Measurements from ENCODE around the gene NOS1.
A peak's percentile ranks its signal among the peaks of the same experiment; 100 is the strongest.
"Not testable (repeated sequence)": the region's sequence is repeated elsewhere in the genome, so short reads cannot be mapped to it uniquely, and the experiment has no call there.

The NOS1 gene

DNA sequence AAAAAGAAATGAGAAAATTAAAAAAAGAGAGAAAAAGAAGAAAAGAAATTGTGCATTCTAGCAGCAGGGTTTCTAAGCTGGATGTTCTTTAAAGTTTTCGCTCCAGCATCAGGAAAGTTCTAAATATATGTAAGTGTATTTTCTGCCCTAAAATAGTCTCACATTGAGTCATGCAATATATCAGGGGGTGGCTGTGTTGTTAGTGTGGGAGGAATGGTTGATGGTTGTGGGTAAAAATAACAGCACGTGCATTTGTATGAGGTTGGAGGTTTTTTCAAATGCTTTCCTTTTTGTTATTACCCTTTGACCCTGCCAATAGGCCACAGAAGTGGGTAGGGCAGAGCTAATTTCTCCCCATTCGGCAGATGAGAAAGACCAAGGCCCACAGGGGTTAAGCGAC lies 106.0 kb downstream of the NOS1 start:
- no peak for DNase-seq

DNA sequence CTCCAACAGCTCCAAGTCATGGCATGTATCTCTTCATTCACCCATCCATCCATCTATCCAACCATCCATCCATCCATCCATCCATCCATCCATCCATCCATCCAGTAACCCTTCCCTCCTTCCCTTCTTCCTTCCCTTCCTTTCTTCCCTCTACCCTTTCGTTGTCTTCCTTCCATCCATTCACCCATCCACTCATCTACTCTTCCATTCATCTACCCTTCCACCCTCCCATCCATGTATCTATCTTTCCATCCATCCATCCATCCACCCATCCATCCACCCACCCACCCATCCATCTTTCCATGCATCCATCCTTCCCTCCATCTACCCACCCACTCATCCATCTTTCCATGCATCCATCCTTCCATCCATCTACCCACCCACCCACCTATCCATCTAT lies 117.9 kb downstream of the NOS1 start:
- DNase-seq = no peak

DNA sequence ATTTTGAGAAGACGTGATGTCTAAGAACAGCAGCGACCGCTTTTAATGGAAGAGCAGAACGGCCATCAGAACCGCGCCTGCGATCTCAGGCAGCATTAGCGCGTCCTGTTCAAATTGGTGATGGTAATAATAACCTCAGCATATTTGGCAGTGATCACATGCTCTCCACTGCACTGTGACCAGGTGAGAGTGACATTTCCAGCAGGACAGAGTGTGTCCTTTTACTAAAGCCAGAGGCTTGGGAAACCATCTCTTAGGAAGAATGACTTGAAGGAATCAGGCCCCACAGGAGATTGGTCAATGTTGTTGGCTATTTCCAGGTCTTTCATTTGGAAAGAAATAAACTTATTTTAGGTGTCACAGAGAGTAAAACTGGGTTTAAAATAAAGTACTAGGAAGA lies 119.7 kb downstream of the NOS1 start:
- no peak for DNase-seq

DNA sequence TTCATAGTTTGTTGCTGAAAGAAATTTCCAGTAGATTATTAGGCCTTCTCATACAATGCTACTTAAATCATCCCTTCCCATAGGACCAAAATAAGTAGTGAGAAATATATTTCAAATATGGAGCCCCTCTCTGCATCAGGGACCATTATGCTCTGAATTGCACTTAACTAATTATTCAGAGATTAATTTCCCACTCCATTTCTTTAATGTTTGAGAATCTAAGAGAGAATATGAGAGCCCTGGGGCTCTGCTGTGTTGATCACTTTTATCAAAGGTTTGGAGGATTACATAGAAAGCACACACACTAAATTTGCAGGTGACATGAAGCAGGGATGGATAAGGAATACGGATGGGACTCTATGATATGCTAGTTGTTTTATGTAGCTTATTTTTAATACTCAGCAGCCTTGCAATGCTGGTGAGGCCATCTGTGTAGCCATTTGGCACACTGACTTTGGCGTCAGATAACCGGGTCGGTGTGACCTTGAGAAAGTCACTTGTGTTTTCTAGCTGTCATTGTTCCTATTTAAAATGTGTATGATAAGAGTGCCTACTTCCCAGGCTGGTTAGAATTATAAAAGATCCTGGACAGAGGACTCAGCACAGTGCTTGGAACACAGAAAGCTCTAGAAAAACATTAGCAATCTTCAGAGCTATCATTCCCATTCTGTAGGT lies 121.2 kb downstream of the NOS1 start:
- no peak for DNase-seq

DNA sequence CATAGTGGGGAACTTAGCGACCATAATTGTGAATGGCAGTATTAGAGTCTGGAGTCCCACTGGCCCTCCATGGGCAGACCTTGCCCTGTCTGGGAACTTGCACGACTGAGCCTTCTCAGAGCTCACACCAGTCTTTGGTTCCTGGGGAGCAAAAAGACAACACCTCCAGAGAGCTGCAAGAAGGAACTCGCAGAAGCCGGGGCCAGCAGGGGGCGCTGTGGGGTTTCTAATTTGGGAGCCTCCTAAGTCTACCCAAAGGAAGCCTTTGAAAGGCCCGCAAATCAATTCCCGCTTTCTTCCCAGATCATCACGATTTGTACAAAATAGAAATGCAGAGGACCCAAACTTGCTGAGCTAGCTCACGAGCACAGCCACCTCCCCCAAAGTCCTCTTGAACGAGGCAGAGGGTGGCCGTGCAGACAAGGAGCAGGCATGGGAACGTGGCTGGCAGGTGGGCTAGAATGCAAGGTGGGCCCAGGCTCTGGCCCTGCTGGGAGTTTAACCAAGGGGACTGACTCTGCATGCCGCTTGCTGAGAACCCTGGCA lies 124.9 kb downstream of the NOS1 start:
- DNase-seq = peak; percentile 39 to 71 (median 49)

DNA sequence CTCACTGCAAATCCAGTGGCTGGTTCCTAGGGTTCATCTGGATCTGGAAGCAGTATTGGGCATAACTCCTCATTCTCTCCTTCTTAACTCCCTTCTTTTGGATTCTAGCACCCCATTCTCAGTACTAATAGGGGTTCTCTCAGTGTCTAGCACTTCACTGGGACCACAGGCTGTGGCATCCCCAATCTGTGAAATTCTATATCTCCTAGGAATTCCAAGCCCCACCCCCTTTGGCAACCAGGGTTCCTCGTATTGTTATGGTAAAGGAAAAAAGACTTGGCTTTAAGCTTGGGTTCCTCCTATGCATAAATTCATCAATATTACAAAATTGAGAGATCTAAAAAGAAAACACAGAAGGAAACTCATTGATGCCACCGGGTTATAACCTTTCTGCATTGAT lies 126.2 kb downstream of the NOS1 start:
- DNase-seq = no peak

DNA sequence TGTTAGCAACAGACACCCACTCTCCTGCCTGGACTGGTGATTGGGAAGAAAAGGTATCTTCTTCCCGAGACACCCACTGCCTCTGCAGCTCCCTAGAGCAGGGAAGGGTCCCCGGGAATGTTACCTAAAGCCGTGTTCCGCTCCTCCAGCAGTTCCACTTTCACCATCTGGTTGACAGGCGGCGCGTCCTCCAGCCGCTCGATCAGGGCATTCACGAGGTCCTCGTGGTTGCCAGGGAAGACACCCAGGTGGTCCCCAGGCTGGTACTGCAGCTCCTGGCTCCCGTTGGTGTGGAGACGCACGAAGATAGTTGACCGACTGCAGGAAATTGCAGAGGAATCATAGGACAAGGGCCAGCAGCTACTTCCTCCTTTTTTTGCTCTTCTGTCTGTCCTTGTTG lies 127.0 kb downstream of the NOS1 start:
- no peak for DNase-seq

DNA sequence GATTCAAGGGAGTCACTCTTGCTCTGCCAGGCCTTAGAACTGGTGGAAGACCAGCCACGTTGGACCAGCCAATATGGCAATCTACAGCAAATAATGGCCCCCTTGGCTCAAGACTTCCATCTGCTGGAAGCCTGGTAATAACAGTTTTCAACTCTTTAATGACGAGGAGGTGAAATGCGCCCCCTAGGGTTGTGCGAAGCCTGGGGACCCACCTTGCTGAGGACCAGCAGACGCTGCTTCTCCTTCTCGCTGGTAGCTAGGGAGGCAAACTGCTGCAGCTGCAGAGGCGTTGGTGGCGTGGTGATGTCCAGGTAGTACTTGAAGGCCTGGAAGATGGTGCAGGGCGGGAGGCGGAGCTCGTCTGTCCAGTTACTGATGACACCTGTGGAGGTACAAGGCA lies 129.7 kb downstream of the NOS1 start:
- DNase-seq = no peak

DNA sequence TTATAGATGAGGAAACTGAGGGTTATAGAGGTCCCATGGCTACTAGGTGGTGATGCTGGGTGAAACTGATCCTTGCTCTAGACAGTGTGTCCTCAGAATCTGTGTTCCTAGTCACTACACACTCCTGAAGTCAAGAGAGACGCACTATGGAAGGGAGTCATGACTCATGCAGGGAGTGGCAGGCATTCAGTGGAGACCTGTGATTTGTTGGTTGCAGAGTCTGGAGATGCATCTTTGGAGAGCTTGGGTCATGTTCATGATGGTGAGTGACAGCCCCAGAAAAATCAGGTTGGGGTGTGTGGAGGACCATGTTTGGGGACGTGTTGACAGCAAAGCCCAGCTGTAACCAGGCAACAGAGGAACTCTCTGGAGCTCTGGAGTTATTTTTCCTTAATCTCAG lies 133.2 kb downstream of the NOS1 start:
- no peak for DNase-seq

DNA sequence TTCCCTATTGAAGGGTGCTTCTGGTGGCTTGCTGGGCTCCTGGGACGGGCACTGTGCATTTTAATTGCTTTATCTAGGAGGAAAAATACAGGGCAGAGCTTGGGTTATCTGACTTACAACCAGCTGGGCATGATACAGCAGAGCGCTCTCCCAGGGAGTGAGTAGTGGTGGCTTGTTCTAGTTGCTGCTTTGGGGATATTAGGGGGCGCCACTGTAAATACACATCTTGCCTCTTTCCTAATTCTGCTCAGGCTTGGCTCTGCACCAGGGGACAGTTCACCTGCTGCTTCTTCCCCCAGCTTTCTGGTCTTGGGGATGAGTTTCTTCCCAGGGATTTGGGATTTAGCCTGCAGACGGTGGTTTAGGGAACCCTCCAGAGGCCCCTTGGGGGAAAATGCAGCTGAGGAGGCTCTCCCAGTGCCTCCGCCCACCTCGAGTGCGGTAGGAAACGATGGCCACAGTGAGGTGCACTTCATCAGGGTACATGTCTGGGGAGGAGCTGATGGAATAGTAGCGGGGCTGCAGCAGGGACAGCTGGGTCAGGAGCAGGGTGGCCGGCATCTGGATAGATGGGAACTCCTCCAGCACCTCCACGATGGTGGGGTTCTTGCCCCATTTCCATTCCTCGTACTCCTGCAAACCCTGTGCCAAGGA lies 134.3 kb downstream of the NOS1 start:
- DNase-seq = no peak

DNA sequence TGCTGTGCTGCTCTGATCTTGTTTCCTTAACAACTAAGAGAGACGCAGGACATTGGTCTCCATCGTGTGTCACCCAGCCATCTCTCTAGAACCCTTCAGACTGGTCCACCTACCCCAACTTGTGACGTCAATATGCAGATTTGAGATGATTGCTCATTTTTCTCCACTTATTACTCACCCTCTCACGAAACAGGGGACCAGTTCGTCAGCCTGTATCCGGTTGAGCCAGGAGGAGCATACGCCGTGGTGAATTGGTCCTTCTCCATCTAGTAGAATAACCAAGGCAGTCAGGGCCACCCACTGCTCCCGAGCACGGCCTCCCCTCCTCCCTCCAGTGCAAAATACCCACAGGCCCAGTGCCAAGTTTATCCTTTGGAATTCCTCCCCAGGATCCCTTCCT lies 134.9 kb downstream of the NOS1 start:
- DNase-seq = no peak

DNA sequence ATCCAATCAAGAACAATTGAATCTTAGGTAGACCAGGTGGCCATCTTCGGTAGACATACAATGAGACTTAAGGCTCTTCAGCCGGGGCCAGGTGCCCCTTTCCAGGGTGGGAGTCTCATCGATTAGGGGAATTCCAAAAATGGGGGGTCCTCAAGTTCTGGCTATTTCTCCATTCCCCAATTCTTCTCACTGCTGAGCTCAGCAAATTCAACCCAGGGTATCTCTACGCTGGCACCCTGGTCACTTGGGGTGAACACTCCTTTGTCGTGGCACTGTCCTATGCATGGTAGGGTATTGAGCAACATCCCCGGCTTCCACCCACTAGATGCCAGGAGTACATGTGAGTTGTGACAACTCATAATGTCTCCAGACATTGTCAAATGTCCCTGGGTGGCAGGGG lies 136.2 kb downstream of the NOS1 start:
- no peak for DNase-seq

DNA sequence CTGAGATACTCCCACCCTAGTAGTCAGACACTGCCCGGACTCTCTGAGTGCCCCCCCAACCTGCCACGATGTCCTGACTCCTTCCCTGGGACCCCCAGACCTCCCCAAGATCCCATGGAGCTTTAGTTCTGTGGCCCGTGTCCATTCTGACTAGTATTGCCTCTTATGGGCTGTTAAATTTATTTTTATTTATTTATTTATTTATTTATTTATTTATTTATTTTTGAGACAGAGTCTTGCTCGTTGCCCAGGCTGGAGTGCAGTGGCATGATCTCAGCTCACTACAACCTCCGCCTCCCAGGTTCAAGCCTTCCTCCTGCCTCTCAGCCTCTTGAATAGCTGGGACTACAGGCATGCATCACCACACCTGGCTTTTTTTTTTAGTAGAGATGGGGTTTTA lies 140.5 kb downstream of the NOS1 start:
- not testable (repeated sequence) for DNase-seq

DNA sequence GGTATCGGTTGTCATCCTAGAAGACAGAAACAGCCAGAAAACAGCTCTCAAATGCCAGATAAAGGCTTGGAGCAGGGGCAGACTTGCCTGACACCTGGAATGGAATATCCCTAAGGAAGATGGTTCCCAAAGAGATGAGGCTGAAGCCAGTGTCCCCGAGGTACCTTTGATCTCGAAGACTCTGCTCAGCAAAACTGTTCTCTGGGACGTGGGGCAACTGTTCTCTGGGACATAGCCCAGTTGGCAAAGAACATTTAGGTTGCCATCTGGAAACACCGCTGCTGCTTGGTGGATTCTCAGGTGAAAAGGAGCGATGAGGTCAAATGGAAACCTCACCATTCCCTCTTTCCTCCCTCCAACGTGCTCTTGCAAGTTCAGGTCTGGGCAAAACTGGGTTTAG lies 143.3 kb downstream of the NOS1 start:
- no peak for DNase-seq

DNA sequence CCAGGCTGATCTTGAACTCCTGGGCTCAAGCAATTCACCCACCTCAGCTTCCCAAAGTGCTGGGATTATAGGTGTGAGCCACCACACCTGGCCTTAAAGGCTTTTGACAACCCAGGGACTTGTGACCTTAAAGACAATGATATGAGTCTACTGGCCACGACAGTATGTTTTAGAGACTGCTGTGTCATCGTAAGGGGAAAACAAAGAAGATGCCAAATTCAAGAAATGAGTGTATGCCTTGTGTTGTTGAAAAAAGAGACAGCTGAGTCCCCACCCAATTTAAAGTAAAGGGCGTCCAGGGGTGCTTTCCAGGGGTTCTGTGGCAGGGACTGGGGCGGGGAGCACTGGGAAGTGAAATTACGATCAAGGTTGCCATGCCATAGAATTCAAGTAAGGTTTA lies 144.7 kb downstream of the NOS1 start:
- DNase-seq = no peak

DNA sequence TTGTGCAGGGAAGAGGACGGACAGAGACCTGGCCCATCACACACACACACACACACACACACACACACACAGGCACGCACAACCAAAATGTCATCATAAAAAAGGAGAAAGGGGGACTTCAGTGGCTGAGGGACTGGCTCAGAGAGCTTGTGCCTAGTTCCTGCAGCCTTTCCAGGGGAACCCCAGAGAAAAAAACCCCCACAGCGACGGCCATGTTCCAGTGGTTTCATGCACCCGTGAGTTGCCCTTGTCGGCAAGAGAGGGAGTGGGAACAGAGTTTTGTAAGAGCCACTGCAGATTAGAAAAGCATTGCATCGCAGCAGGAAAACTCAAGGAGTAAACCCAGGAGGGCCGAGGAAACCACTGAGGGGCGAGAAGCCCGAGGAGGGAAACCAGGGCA lies 146.6 kb downstream of the NOS1 start:
- no peak for DNase-seq

DNA sequence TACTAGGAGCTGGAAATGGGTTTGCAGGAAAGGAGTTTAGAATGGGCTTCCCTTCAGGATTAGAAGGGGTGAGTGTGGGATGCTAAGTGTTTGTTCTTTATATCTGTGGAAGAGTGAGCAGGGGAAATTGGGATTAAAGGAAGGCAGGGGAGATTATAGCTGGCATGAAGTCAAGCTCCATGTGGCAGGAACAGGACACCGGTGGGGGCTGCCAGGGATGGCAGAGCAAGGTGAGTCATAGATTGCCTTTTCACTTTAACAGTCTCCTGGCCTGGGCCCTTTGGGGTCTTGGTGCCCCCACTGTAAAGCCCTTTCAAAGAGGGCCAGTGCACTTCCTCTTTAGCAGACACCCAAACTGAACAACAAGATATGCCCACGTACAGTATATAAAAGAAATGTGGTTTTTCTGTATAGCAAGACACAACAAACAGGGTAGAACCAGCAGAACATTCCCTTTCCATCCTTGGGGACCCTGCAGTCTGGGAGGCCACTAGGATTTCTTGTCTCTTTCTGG lies 148.1 kb downstream of the NOS1 start:
- no peak for DNase-seq

DNA sequence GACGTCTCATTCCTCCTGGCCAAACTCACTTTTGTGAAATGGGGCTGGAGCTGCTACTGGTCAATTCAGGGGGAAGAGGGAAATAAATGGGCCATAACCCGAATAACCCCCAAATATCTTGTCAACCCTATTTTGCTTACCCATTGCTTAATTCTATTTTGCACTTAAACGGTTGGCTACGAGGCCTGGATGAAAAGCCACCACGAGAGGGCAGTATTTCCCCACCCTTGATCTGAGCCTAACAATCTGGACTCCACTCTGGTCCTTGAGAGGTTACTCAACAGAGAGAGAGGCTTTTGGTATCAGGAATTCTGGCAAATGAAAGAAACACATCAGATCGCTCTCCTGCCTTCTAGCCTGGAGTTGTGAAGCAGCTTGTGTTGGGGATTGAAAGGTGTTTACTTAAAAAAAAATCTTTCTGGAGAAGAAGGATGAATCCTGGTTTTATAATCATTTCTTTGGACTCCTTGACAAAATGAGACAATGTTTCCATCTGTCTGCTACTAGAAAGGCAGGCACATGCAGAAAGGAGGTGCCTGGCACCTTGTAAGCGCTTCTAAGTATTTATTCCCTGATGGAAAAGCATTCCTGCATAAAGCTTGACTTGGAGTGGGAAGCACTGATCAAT lies 148.7 kb downstream of the NOS1 start:
- DNase-seq = peak in 4 of 5 donors; percentile 30 to 56 (median 41)

DNA sequence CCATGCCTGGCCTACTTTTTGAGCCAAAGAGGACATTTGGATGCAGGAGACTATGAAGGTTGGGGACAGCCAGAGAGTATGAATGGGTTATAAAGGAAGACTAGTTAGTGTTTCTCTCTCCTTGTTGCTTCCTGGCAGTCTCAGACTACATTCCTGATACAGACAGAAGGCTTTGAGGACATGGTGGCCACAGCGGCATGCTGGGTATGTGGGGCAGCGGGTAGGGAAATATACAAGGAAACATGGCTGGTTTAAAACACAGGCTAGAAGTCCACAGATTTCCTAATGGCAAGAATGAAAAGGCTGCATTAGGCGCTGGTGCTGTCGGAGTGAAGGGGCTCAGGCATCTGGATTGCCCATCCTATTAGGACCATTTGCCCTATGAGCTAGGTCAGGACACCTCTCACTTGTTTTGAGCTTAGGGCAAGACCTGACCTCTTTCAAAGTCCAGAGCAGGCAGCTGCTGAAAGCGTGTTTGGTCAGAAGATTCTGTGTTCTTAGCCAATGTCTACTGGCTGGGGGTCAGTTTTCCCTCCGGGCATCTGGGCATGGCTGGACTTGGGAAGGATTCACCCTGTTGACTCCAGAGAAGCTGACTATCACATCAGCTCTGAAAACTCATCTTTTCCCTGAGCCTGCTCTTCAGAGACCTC lies 151.0 kb downstream of the NOS1 start:
- DNase-seq = no peak

DNA sequence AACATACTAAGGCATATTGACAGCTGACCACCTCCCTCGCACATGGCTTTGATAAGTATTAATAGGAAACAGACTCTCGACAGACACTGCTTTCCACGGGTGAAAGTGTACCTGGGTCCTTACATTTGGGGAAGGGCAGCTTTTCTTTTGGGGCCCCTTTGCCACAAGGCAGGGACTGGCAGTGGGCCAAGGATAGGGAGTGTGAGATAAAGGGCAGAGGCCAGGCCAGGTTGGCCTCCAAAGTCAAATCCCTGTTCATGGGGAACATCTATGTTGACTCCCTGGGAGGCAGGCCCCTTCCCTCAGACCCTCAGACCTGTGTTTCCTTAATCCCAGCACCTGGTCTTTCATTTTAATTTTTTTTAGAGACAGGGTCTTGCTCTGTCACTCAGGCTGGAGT lies 151.8 kb downstream of the NOS1 start:
- DNase-seq = no peak

DNA sequence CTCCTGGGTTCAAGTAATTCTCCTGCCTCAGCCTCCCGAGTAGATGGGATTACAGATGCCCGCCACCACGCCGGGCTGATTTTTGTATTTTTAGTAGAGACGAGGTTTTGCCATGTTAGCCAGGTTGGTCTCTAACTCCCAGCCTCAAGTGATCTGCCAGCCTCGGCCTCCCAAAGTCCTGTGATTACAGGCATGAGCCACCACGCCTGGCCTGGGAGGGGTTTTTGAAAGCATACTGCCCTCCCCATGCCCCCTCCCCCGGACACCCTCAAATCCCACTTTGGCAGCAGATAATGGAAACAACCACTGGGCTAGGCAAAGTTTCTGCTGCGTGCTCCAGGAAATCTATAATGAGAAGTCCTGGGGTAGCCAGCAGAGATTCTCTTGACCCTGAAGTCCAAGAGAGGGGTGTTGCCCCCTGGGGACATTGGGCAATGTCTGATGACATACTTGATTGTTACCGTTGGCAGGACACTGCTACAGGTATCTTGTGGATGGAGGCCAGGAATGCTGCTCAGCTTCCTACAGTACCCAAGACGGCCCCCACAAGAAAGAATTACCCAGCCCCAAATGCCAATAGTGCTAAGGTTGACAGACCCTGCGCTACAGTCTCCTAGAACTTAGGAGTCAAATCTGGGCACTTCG lies 152.5 kb downstream of the NOS1 start:
- no peak for DNase-seq

DNA sequence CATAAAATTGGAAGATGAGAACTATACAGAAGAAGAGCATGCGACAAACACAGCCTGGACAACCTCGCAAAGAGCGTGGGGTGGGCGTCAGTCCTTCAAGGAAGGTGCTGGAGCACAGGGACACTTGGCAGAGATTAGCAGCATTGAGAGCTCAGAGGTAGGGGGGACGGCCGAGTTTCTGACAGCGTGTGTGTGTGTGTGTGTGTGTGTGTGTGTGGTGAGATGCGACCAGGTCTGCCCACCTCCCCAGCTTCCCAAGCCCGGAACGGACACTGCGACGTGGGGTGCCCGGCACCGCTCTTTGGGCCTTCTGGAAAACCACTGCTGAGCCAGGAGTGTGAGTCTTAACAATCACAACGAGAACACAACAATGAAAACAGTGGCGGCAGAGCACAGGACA lies 153.2 kb downstream of the NOS1 start:
- DNase-seq = no peak

DNA sequence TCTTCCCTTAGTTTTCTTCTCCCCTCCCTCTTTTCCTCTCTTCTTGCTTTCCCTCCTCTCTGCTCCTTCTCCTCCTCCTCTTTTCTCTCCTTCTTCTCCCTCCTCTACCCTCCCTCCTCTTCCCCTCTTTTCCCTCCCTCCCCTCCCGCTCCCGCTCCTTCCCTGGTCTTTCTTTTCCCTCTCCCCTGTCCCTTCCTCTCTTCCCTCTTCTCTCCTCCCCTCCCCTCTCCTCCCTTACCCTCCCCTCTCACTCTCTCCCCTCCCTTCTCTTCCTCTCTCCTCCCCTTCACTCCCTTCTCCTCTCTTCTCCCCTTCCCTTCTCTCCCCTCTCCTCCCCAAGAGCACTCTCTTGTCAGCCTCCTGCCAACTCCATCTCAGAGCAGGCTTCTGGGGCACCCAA lies 153.8 kb downstream of the NOS1 start:
- no peak for DNase-seq
